Activated CD8-positive, alpha-beta memory T cell treated with anti-CD3 and anti-CD28 coated beads, Interleukin-2, amount 50 U/mL, for 24 hours (primary cell): ENCODE results near the gene ST6GALNAC1.
"Not testable (repeated sequence)": the region's sequence is repeated elsewhere in the genome, so short reads cannot be mapped to it uniquely, and the experiment has no call there.

ENCODE experiments used
- DNase-seq: peaks from one replicate; pipeline ENCODE4 v3.0.0-alpha.2; 2020; ENCODE audit errors: extremely low read depth

Gene ST6GALNAC1

DNA sequence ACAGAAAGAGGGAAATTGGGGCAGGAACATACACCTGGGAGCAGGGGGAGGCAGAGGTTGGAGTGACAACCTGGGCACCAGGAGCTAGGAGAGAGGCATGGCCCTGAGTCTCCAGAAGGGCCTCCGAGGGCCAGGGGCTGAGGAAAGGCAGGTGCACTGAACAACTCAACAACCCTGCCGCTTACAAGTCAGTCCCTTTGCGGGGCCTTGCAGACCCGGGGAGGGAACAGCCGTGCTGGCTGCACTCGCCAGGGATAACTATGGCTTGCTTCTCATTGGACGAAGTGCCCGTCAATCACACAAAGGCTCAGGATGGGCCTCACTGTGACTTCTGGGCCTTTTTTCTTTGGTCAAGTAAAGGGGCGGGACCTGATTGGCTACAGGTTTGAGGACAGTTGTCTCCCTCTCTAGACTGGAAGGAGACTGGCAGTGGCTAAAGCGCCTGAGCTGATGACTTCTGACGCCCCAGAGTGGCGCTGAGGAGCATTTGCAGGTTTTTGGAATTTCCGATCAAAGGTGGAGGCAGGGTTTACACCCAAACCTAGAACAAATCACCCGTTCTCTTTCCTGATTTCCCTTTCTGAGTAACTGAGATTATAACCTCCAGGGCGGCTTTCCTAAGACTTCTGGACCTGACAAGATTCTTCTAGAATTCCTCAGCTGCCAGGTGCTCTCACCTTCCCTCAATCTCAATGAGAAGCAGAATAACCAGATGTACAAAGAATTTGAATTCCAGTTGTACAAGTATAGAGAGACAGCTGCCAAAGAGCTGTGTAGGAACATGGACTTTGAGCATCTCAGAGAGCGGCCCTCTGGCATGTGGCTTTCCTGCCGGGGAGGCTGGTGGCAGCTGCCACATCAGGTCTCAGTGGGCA lies 30.3 kb downstream of the ST6GALNAC1 start:
- DNase-seq = no peak

DNA sequence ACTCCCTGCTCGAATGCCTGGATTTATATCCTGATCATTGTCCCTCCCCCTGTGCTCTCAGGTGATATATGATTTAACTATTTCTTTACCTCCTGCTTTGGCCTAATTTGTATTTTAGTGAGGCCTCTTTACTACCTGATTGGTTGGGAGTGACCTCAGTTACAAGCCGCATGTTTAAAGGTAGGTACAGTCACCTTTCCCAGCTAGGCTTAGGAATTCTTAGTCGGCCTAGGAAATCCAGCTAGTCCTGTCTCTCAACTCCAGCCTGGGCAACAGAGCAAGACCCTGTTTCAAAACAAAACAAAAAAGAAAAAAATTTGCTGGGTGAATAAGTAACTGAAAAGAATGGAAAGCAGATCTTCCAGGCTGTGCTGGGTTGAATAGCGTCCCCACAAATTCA lies 31.1 kb downstream of the ST6GALNAC1 start:
- DNase-seq = no peak

DNA sequence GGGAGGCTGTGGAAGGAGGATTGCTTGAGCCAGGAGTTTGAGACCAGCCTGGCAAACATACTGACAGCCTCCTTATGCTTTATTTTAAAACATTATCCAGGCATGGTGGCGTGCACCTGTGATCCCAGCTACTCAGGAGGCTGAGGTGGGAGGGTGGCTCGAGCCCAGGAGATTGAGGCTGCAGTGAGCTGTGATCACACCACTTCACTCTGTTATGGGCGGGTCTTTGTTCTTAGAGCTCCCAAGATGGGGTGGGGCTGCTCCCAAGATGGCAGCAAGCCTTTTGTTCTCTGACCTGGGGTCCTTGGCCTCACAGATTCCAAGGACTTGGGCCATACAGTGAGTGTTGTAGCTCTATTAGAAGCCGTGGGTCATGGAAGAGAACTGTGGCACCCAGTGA lies 31.8 kb downstream of the ST6GALNAC1 start:
- DNase-seq = no peak

DNA sequence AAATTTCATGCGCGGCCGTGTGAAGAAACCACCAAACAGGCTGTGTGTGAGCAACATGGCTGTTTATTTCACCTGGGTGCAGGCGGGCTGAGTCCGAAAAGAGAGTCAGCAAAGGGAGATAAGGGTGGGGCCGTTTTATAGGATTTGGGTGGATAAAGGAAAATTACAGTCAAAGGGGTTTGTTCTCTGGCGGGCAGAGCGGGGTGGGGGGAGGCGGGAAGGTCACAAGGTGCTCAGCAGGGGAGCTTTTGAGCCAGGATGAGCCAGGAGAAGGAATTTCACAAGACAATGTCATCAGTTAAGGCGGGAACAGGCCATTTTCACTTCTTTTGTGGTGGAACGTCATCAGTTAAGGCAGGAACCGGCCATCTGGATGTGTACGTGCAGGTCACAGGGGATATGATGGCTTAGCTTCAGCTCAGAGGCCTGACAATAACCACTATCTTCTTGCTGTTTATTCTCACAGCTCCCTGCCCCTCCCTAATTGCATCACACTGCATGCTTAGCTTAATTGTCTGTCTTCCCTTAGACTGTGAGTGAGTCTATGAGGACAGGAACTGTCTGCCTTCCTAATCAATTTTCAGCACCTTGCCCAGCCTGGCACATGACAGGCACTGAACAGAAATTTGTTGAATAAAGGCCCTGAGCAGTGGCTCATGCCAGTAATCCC lies 32.3 kb downstream of the ST6GALNAC1 start:
- not testable (repeated sequence) for DNase-seq

DNA sequence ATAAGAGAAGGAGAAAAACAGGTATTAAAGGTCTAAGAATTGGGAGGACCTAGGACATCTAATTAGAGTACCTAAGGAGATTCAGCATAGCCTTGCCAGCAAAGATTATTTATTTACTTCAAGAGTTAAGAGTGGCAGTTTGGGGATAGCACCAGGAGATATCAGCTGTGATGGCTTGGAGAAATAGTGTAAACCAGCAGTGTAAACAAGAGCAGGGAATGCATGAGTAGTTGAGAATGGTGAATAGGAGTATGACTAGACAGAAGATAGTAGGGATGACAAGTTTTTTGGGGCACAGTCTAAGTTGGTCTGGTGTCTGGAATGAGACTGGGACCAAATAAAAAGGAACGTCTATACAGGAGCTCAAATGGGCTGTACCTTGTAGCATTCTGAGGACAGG lies 36.9 kb downstream of the ST6GALNAC1 start:
- DNase-seq = not testable (repeated sequence)

DNA sequence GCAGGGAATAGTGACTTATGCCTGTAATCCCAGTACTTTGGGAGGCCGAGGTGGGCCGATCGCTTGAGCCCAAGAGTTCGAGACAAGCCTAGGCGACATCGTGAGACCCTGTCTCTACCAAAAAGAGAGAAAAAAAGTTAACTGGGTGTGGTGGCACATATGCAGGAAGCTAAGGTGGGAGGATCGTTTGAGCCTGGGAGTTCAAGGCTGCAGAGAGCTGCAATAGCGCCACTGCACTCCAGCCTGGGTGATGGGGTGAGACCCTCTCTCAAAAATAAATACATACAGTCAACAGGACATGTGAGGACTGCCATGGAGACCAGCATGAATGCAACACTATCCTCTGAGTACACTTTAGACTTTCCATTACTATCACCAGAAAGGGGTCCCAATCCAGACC lies 42.5 kb downstream of the ST6GALNAC1 start:
- no peak for DNase-seq

DNA sequence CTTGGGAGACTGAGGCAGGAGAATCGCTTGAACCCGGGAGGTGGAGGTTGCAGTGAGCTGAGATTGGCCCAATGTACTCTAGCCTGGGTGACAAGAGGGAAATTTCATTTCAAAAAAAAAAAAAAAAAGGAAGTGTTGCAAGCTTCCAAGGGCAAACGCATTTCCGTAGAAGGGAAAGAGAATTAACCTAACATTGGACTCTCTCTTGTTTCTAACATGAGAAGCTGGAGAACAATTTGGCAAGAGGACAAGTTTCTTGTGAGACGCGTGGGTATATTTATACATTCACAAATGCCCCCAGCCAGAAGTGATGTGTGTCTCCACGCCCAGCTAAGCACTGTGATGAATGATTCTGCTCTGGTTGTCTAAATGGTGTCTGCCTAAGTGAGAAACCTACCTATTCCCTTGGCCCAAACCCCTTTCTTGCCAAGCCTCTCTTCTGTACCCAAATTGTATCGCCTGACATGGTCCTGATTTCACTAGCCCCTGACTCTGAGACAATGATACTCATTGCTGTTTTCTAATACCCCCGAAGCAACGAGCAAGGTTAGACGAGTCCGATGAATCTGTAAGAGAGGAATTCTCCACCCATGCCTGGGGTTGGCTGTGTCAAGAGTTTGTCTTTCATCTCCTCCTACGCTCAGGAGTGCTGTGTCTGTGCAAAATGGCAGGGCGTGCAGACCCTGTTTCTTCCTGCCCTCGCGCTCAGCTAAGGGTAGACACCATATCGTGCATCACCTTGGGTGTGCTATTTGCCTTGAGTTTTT lies 43.7 kb downstream of the ST6GALNAC1 start:
- no peak for DNase-seq

DNA sequence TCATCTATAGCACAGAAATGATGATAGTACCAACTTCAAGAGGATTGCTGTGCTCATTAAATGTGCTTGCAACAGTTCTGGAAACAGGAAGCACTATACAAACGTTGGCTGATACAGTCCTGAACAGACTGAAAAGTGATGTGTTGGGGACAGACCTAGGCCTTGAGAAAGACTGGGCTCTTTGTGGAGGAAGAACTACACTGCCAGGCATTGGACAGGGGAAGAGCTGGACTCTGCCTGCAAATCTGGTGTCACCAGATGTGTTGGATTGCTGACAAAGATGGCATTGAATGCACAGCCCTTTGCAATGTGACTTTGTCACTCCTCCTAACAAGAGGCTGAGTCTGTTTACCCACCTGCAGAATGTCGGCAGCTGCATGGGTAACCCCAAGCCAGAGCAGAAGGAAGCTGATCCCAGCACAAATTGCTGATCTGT lies 45.5 kb downstream of the ST6GALNAC1 start:
- DNase-seq = no peak

DNA sequence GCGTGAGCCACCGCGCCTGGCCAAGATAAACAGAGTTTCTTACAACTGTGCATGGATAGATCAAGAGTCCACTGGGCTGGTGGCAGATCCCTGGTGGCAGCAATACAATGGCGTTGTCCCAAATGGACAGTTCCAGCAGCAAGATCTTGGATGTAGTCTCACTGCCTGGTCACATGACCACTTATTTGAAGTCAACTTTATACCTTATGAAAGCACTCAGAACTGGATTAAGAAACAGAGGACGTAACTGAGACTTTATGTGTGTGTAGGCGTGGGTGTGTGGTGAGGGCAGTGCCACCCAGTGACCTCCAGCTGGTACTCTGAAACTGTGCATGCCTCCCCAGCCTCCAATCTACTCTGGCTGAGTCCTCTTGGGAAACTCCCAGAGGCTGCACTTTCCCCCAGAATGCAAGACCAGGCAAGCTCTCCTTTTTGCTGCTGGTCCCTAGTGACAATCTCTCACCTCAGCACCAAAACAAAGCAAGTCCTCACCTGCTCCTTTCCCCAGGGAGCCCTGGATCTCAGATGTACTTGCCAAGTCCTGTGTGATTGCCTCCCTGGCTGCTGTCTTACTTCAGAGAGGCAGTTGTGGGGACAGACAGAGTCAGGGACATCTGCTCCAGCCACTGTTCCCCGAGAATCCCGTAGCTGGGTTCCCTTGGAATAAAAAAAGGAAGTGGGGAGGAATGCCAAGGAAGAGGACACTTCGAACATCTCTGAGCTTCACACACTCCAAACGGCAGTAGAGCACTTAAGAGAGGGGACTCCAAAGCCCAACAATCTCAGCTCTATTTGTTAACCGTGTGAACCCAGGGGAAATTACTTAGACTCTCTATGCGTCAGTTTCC lies 46.2 kb downstream of the ST6GALNAC1 start:
- DNase-seq = no peak

DNA sequence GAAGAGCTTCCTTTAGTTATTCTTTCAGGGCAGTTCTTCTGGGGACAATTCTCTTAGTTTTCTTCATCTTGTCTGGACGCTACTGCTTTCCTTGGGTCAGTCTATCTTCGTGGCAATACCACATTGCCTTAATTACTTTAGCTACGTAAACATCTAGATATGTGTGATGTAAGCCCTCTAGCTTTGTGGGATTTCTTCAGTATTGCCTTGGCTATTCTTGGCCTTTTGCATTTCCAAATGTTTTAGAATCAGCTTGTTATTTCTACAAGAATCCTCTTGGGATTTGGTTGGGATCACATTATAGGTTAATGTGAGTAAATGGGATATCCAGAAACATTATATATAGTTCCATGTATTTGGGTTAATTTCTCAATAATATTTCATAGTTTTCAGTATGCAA lies 48.9 kb downstream of the ST6GALNAC1 start:
- DNase-seq = no peak

DNA sequence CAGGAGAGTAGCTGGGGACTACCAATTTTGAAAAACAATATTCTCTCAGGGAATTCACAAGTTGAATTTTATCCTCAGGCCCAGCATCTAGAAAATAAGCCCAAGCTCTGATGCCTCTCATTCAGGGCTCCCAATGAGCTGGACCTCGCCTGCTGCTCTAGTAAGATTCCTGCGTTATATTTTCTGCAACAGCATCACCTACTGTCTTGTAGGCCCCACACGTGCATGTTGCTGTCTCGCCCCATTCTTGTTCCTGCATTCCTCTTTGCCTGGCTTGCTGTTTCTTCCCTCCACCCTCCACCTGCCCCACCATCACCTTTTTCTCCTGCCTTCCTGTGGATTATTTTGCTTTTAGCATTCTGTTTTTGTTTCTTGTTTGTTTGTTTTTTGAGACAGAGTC lies 49.6 kb downstream of the ST6GALNAC1 start:
- no peak for DNase-seq

DNA sequence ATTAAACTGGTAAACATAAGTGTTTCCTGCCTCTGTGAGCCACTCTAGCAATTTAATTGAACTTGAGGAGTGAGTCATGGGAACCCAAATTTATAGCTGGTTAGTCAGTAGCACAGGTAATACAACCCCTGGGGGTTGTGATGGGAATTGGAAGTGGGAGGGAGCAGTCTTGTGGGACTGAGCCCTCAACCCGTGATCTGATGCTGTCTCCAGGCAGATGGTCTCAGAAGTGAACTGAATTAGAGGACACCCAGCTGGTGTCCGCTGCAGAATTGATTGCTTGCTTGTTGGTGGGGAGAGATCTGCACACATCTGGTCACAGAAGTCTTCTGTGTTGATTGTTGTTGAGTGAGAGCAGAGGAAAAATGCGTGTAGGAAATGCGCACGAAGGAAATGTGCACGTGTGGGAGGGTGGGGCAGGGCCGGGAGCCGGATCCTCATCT lies 50.2 kb downstream of the ST6GALNAC1 start:
- no peak for DNase-seq

DNA sequence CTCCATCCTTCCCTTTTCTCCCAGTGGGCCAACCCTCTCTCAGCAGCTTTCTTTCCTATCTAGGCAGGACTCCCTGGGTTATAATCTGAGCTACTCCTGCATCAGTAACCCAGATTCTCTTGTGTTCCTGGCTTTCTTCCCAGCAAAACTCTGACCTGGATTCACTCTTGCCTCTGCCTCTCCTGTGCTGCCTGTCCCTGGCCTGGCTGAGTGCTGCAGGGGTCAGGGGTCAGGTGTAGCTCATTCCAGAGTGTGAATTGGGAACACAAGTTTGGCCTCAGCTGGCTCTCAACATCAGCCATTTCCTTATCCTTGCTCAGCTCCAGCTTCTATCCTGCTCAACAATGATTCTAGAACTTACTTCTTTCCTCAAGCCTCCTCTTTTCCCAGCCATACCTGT lies 55.4 kb downstream of the ST6GALNAC1 start:
- no peak for DNase-seq

DNA sequence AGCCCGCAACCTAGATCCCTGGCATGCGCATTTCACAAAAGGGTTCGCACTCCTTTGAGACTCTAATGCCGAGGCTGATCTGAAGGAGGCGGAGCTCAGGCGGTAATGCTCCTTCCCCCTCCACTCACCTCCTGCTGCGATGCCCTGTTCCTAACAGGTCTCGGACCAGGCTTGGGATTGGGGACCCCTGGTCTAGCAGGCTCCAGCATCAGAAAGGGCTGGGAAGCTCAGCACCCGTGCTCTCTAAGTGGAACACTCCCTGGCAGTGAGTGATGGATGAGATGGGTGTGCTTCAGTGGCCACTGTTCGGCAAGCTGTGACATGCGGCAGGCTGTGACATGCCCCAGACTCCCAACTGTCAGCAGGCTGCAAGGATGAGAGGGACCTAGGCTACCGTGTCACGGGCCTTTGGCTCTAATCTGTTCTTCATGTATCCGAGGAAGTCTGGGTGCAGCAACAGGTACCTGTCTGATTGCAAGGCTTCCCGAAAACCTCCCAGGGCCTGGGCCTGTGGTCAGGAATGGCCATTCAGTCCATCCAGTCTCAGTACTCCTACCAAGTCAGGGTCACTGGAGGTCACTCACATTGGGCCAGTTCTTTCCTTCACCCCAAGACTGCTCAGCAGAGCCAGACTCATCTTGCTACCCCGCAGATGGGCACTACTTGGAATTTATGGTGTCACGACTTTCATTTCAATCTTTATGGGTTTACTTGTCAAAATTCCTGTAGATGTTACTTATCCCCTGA lies 56.6 kb downstream of the ST6GALNAC1 start:
- no peak for DNase-seq

DNA sequence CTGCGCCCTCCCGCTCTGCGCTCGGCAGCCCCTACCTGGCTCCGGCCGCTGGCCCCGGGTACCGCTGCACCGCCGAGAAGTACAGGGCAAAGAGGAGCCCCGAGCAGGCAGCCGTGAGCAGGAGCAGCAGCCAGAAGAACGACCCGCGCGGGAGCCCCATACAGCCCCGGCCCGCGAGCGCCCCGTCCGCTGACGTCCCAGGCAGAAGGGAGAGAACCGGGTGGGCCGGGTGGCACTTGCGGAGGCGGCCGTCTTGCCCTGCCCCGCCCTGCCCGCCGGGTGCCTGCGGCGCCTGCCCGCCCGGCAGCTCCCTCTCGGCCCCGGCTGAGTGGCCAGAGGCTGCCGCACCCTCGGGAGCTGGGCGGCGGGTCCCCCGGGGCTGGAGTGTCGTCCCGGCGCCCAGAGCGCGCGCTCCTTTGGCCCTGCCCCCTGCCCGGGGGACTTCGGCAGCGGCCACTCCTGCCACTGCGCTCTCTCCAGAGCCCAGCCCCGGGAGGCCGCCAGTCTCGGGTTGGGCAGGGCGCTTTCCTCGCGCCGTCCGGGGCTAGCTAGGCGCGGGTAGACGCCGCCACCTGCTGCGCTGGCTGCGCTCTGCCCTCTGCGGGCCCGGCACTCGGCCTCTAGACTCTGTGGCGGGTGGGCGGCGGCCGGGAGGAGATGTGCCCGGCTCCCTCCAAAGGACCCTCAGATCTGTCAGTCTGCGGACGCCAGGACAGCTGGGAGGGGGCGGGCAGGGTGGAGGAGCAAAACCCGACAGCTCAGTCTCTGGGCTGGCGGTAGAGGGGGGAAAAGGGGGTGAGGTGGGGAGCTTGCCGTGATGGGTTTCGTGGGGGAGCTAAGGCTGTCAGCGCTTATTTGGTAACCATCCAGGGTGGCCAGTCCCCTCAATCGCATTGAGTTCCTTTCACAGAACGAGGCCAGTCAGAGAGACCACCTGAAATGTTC lies 57.6 kb downstream of the ST6GALNAC1 start, which contains the start of gene ST6GALNAC2:
Gene ST6GALNAC2 (minus strand): TSS at position 212 of the 945 bp plus-strand sequence. CDS start 52 bp downstream, at position 160.
- DNase-seq = no peak

DNA sequence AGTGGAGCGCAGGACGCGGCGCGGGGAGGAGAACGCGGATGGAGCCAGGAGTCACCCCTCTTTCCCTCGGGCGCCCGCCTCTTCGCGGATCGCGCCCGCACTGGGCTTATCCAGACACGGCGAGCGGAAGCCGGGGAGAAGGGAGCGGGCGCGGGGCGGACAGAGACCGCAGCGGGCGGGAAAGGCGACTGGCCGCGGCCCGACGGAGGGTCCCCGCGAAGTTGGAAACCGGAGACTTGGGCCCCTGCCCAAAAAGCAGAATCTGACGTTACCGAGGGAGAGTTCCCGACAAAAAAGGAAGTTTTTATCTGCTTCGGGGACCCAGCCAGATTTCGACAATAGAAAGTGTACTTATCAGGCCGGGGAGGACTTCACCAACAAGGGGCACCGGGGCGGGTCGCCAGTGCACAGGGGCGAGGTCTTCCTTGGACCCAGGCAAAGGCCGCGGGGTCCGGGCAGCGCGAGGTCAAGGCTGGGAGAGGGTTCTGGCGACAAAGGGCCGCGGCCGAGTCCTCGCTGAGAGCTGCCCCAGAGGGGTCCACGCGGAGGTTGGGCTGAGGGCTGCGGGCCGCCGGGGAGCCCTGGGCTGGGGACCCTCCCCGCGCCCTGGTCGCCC lies 58.4 kb downstream of the ST6GALNAC1 start:
- DNase-seq = no peak

DNA sequence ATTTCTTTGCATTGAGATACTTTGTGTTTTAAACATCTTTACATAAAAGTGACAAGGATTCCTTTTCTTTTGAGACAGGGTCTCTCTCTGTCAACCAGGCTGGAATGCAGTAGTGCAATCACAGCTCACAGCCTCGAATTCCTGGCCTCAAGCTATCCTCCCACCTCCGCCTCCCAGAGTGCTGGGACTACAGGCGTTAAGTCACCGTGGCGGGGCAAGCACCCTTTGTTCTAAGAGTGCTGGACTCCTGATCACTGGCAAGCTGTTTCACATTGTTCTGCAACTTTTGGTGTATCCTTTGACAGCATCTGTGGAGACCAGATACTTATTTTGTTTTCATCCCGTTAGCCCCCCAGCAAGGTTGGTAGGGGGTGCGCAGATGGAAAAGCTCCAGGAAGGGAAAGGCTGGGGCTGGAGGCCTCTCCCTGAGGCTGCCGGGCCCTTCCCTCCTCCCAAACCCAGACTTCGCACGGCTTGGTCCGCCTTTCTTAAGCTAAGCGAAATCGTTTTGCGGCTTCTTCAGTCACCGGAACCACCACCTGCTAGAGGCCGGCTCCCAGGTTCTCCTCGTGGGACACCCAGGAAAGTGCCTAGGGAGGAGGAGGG lies 59.0 kb downstream of the ST6GALNAC1 start:
- DNase-seq = no peak

DNA sequence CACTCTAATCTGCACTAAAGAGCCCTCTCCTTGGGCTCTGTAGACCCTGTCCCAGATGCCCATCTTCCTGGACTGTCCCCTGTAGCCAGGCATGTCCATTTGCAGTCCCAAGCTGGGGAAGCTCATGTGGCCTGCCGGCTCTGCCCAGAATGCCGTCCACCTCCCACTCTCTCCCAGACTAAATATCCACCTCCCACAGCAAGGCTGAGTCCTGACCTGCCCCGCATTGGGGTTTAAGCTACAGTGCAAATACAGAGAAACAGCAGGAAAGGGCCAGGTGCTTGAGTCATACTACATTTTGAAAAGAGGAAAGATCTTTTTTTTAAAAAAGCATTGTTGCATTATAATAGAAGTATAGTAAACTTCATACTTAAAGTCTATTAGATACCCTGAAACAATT lies 60.9 kb downstream of the ST6GALNAC1 start:
- DNase-seq = no peak

DNA sequence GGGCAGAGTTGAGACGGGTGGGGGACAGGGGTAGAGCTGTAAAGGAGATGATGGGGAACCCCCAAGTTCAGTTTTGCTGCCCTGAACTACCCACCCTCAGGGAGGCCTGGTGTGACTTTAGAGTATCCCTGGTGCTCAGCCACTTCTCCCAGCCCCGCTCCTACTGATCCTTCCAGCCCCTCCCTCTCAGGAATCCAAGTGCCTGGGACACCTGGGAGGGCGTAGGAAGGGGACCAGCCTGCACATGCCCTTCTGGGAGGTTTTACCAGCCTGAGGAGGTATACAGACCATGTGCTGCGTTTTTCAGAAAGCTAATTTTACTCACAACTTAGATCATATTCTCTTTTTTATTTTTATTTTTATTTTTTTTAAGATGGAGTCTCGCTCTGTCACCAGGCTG lies 62.0 kb downstream of the ST6GALNAC1 start:
- DNase-seq = no peak
